Endothelial cell of umbilical vein (primary cell): ENCODE measurements around the gene AURKAIP1.

ENCODE experiments used
- FOS ChIP-seq: IDR thresholded peaks from 2 replicates; pipeline ENCODE4 v1.6.1; 2011; ENCODE audit warnings: mild to moderate bottlenecking, low read length, moderate library complexity, borderline replicate concordance; ENCODE audit not compliant: insufficient read depth
- GATA2 ChIP-seq: IDR thresholded peaks from 2 replicates; pipeline ENCODE4 v1.7.0; 2011; ENCODE audit warnings: low read depth, mild to moderate bottlenecking, moderate library complexity, mixed read lengths, low read length; ENCODE audit not compliant: insufficient read length, insufficient read depth
- JUN ChIP-seq: IDR thresholded peaks from 2 replicates; pipeline ENCODE4 v1.6.1; 2011; ENCODE audit warnings: borderline replicate concordance, low read depth; ENCODE audit not compliant: insufficient read length, insufficient read depth
- MYC ChIP-seq: IDR thresholded peaks from one replicate; pipeline ENCODE4 v1.6.1; 2011; ENCODE audit warnings: mild to moderate bottlenecking, low read depth, low read length
- POLR2A ChIP-seq: IDR thresholded peaks from 2 replicates; pipeline ENCODE4 v1.6.1; 2012; ENCODE audit warnings: low read depth, mild to moderate bottlenecking, control low read depth, low read length
- POLR2AphosphoS5 ChIP-seq: IDR thresholded peaks from 2 replicates; pipeline ENCODE4 v1.6.1; 2012; ENCODE audit warnings: low read depth, mild to moderate bottlenecking, control low read depth, low read length, moderate library complexity; ENCODE audit not compliant: insufficient read depth
- TF ChIP-seq, protein P1 (sequence below), 2 donors: IDR thresholded peaks; 1 replicate in 1 of 2; 2 replicates in 1 of 2; pipeline ENCODE4 v1.5.1; 2011; ENCODE audit warnings: low read length in 2 of 2, mild to moderate bottlenecking in 2 of 2, moderate library complexity in 2 of 2, control low read depth in 1 of 2, inconsistent platforms in 1 of 2, low read depth in 1 of 2; ENCODE audit not compliant: insufficient read depth in 1 of 2; ENCODE audit errors: extremely low read depth in 1 of 2

- TF ChIP-seq FOS, result no peak
- TF ChIP-seq GATA2, result no peak
- no peak for TF ChIP-seq MYC
- TF ChIP-seq POLR2A, result no peak
- no peak for TF ChIP-seq POLR2AphosphoS5
- TF ChIP-seq, protein P1, sequence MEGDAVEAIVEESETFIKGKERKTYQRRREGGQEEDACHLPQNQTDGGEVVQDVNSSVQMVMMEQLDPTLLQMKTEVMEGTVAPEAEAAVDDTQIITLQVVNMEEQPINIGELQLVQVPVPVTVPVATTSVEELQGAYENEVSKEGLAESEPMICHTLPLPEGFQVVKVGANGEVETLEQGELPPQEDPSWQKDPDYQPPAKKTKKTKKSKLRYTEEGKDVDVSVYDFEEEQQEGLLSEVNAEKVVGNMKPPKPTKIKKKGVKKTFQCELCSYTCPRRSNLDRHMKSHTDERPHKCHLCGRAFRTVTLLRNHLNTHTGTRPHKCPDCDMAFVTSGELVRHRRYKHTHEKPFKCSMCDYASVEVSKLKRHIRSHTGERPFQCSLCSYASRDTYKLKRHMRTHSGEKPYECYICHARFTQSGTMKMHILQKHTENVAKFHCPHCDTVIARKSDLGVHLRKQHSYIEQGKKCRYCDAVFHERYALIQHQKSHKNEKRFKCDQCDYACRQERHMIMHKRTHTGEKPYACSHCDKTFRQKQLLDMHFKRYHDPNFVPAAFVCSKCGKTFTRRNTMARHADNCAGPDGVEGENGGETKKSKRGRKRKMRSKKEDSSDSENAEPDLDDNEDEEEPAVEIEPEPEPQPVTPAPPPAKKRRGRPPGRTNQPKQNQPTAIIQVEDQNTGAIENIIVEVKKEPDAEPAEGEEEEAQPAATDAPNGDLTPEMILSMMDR (IDR thresholded peaks at IDR 0.05; ENCODE audit: extremely low read depth in 1 of 2, insufficient read depth in 1 of 2, low read depth in 1 of 2, low read length in 2 of 2), result no peak
- TF ChIP-seq JUN, result no peak
Measured at GRCh38 chr1:1342584-1343115, 32.4 kb downstream of the AURKAIP1 start.
